HG03103 (cell line): ENCODE results near the gene CEP89.
"Not testable (repeated sequence)": the region's sequence is repeated elsewhere in the genome, so short reads cannot be mapped to it uniquely, and the experiment has no call there.

Source experiments
- ATAC-seq: cut with Tn5 transposase; IDR thresholded peaks from one replicate; pipeline ENCODE4 v1.9.1; 2021; ENCODE audit warnings: low read depth; ENCODE audit not compliant: unreplicated experiment

The CEP89 gene

DNA sequence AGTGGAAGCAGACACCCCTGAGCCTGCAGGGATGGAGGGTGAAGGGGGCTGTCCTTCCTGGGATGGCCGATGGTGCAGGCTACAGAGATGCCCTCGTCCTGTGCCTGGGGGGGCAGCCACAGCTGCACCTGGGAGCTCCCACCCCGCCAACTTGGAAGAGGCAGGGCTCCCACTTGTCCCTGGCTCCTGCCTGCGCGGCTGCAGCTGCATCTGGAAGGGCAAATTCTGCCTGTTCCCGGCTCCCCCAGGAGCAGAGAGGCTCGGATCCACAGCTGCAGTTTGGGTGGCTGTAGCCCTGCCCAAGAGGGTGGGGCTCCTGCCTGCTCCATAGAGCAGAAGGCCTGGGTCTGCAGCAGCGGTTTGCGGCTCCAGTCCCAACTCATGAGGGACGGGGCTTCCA lies 2.2 kb downstream of the CEP89 start:
- ATAC-seq = no peak

- ATAC-seq = no peak
These were observed 5.0 kb downstream of the CEP89 start for GRCh38 chr19:32966750-32967149.

DNA sequence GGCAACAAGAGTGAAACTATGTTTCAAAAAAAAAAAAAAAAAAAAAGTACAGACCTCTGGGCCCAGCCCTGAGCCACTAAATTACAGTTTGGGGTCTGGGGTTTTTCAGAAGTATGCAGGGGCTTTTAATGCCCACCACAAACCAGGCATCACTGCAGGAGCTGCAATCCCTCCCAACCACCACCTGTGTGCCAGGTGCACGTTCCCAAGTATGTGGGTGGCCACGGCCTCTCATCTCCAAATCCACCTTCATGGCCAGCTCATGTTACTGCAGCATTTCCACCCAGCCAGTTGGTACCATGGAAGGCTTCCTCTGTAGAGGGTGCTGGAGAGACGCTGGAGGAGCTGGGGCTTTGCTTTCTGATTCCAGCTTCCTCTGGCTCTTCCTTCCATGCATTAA lies 26.5 kb downstream of the CEP89 start:
- ATAC-seq = no peak

DNA sequence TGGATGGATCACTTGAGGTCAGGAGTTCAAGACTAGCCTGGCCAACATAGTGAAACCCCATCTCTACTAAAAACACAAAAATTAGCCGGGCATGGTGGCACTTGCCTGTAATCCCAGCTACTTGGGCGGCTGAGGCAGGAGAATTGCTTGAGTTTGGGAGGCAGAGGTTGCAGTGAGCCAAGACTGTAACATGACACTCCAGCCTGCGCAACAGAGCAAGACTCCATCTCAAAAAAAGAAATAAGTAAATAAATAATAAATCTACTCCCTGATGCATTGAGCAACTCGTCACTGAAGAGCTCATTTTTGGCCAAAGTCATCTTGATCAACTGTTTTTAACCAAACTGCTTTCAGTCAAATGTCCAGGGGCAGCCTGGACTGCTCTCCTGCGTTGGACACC lies 30.5 kb downstream of the CEP89 start:
- not testable (repeated sequence) for ATAC-seq

DNA sequence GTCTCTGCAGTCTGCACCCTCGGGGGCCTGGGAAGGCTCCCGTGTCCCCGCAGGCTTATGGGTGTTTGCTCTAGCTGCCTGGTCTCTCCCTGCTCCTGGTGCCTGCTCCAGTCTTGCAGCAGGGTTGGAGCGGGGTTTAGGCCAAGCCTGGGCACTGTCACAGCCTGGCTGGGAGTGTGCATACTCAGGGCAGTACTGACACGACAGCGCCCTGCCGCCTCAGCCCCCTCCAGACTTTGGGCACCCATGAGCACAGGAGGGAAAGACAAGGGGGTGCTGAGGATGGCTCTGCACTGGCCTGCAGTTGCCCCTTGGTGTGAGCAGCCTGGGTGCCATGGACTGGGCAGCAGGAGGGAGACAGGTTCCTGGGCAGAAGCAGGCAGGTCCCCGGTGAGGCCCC lies 35.7 kb downstream of the CEP89 start:
- no peak for ATAC-seq

DNA sequence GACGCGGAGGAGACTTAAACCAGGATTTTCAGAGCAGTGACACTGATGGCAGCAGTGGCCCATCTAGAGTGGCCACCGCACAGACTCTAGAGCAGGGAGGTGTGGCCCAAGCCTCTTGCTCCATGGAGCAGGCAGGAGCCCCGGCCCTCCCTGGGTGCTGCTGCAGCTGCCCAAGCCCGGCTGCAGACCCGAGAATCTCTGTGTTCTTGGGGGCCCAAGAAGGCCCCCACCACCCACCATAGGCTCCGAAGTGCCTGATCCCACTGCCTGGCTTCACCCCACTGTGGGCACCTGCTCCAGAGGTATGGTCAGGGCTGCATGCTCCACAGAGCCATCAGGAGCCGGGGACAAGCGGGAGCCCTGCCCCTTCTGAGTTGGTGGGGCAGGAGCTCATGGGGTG lies 36.1 kb downstream of the CEP89 start:
- no peak for ATAC-seq

GRCh38 chr19:32933571-32933970 lies 38.2 kb downstream of the CEP89 start:
- no peak for ATAC-seq

DNA sequence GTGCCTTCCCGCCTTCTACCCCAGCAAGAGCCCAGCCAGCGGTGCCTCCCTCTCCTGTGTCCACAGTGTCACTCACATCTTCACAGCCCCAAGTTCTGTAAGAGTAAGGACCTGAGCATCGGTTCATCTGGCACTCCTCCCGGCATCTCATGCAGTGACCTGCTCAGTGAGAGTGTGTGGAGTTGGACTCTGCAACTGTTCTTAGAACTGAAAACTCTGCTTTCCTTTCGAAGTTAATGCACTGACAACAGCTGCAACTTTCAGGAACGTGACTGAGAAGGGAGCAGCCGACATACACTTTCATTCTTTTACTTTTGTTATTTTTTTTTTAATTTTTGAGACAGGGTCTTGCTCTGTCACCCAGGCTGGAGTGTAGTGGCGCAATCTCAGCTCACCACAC lies 41.2 kb downstream of the CEP89 start:
- ATAC-seq = no peak

- no peak for ATAC-seq
These were observed 43.0 kb downstream of the CEP89 start for GRCh38 chr19:32928806-32929205.

DNA sequence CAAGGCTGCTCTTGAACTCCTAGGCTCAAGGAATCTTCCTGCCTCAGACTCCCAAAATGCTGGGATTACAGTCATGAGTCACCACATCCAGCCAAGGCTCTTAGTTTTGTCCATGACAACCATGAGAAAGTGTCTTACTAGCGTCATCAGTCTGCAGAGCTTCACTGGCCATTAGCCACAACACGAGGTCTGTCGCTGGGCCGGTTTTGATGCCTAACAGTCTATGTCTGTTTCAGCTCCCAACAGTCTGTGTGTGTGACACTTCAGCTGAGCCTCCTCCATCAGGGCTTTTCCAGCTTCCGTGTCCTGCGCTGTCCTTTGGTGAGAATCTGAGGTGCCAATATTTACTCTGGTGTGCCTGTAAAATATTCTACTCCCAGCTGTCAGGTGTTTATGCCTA lies 47.6 kb downstream of the CEP89 start:
- ATAC-seq = no peak

- no peak for ATAC-seq
These were observed 50.1 kb downstream of the CEP89 start for GRCh38 chr19:32921624-32922023.

DNA sequence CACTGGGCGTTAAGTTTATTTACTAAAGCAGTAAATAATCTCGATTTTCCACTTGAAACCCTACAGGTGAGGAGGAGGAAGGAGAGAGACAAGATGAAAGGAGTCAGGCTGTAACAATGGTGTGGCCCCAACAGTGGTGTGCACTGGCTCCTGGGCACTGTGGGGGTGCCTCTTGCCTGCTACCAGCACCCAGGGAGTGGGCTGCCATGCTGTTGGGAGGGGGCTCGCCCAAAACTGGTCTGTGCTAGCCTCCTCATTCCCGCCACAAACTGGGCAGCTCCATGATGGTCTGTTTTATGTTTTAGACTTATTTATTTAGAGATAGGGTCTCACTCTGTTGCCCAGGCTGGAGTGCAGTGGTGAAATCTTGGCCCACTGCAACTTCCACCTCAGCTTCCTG lies 52.4 kb downstream of the CEP89 start:
- no peak for ATAC-seq

DNA sequence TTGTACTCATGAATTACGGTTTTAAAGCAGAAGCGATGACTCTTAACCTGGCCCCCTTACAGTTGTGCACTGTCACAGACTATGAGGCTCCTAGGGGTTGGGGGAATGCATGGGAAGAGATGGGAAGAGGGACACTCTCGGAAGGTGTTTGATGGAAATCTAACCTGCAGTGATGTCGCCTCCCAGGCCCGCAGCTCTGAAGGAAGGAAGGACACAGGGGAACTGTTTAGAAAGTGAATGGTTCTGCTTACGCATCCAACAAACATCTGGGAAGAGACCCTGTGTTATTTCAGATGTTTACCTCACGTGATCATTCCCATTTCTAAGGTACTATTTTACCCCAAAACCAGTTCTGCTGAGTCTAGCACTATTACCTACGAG lies 54.2 kb downstream of the CEP89 start:
- ATAC-seq = no peak

- ATAC-seq = no peak
These were observed 54.7 kb downstream of the CEP89 start for GRCh38 chr19:32916969-32917615.

GRCh38 chr19:32914879-32915660 lies 56.7 kb downstream of the CEP89 start:
- no peak for ATAC-seq

GRCh38 chr19:32911467-32911866 lies 60.3 kb downstream of the CEP89 start:
- no peak for ATAC-seq

GRCh38 chr19:32910874-32911273 lies 60.9 kb downstream of the CEP89 start:
- no peak for ATAC-seq

- no peak for ATAC-seq
These were observed 61.7 kb downstream of the CEP89 start for GRCh38 chr19:32910094-32910493.

- ATAC-seq = no peak
These were observed 62.5 kb downstream of the CEP89 start for GRCh38 chr19:32909257-32909656.

- ATAC-seq = no peak
These were observed 63.0 kb downstream of the CEP89 start for GRCh38 chr19:32908641-32909190.

DNA sequence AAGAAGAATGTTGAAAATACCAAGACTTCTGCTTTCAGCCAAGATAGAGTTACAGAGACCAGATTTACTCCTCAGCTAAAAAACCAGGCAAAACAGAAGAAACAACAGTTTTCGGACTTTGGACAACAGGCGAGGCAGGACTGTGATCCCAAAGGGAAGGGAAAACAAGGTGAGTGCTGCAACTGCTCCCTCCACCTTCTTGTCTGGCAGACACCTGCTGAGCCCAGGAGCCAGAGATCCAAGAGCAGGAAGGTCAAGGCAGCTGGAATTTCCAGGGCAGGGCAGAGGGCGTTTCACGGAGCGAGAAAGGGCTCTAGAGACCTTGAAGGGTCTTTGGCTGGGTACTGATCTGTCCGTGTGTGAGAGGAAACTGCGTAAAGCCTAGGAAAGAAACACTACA lies 69.3 kb downstream of the CEP89 start:
- ATAC-seq = no peak

DNA sequence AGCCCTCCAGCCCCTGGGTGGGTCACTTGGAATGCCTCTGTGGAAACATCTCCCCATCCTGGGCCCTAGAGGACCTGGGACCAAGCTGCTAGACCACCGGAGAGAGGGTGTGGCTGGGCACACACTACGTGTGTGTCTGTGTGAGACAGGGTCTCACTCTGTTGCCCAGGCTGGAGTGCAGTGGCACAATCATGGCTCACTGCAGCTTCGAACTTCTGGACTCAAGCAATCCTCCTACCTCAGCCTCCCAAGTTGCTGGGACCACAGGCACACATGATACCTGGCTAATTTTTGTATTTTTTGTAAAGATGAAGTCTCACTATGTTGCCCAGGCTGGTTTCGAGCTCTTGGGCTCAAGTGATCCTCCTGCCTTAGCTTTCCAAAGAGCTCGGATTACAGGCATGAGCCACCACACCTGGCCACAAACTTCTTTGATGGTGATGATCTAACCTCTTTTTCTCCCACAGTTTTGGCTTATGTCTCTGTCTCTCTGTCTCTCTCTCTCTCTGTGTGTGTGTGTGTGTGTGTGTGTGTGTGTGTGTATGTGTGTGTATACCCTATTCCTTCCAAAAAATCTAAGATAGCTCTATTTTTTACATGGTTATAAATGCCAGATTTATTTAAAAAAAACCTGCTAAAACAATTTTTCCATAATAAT lies 70.1 kb downstream of the CEP89 start:
- no peak for ATAC-seq
